GM18861 (cell line): Measurements from ENCODE around the gene ATOH8.

Source experiments
- ATAC-seq: cut with Tn5 transposase; IDR thresholded peaks from one replicate; pipeline ENCODE4 v1.9.1; 2021; ENCODE audit not compliant: unreplicated experiment

ATOH8 gene

GRCh38 chr2:85734942-85735608 lies 18.7 kb upstream of the ATOH8 start:
- no peak for ATAC-seq

GRCh38 chr2:85735691-85736090 lies 18.1 kb upstream of the ATOH8 start:
- ATAC-seq: no peak

- ATAC-seq: no peak
These were observed 17.1 kb upstream of the ATOH8 start for GRCh38 chr2:85736456-85737355.

GRCh38 chr2:85737481-85737880 lies 16.3 kb upstream of the ATOH8 start:
- ATAC-seq: no peak

- no peak for ATAC-seq
These were observed 15.8 kb upstream of the ATOH8 start for GRCh38 chr2:85737961-85738360.

- no peak for ATAC-seq
These were observed 13.6 kb upstream of the ATOH8 start for GRCh38 chr2:85740193-85740592.

GRCh38 chr2:85741211-85741832 lies 12.5 kb upstream of the ATOH8 start:
- ATAC-seq: no peak

GRCh38 chr2:85741833-85742455 lies 11.8 kb upstream of the ATOH8 start:
- ATAC-seq: no peak

- no peak for ATAC-seq
These were observed 10.3 kb upstream of the ATOH8 start for GRCh38 chr2:85743304-85743978.

- no peak for ATAC-seq
These were observed 9.7 kb upstream of the ATOH8 start for GRCh38 chr2:85744055-85744454.

- ATAC-seq: no peak
These were observed 8.8 kb upstream of the ATOH8 start for GRCh38 chr2:85744741-85745601.

- no peak for ATAC-seq
These were observed 8.2 kb upstream of the ATOH8 start for GRCh38 chr2:85745619-85746018.

- ATAC-seq: no peak
These were observed 7.3 kb upstream of the ATOH8 start for GRCh38 chr2:85746321-85747004.

- ATAC-seq: no peak
These were observed 6.3 kb upstream of the ATOH8 start for GRCh38 chr2:85747441-85747840.

- ATAC-seq: peak; percentile 72
These were observed 5.6 kb upstream of the ATOH8 start for GRCh38 chr2:85748039-85748734.

GRCh38 chr2:85748985-85749875 lies 4.6 kb upstream of the ATOH8 start:
- ATAC-seq: no peak
